ENCODE data around the gene GGCT. TPM values are rescaled to one million over a fixed set of nuclear protein-coding genes. Genes with fewer than 3 reads are reported as not detected.
A peak's percentile ranks its signal among the peaks of the same experiment; 100 is the strongest.

GGCT gene
- total RNA-seq, 3 donors from 2014 or later (not counting 1 experiment from before 2014, with no cell fraction given) = 8.7 to 10.8 (median 9.2) TPM

DNA sequence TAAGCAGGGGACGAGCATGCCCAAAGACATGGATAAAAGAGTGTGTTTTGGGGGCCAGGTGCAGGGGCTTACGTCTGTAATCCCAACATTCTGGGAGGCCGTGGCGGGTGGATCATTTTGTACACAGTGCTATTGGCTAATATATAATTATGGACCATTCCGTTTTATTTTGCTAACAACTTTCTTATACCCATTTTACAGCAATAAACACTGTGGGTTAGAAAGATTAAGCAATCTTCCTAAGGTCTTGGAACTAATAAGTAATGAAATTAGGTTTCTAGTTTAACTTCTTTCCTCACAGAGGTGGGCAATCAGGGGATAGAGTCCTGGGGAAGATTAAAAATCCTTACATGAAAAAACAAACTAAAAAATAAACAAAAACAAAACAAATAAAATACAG is 3.4 kb downstream of the GGCT start:
- H3K4me1 Mint-ChIP-seq = peaks cover 31 to 35% of the 10 kb centered on the region in 2 donors
- no peak for DNase-seq
- peaks cover 11% of the 10 kb centered on the region for H3K36me3 Mint-ChIP-seq
- no peak overlapping the region for H3K27ac ChIP-seq (ENCODE audit: low read length)
- no peaks in the 10 kb centered on the region for H3K9me3 Mint-ChIP-seq
- TF ChIP-seq, protein P1, sequence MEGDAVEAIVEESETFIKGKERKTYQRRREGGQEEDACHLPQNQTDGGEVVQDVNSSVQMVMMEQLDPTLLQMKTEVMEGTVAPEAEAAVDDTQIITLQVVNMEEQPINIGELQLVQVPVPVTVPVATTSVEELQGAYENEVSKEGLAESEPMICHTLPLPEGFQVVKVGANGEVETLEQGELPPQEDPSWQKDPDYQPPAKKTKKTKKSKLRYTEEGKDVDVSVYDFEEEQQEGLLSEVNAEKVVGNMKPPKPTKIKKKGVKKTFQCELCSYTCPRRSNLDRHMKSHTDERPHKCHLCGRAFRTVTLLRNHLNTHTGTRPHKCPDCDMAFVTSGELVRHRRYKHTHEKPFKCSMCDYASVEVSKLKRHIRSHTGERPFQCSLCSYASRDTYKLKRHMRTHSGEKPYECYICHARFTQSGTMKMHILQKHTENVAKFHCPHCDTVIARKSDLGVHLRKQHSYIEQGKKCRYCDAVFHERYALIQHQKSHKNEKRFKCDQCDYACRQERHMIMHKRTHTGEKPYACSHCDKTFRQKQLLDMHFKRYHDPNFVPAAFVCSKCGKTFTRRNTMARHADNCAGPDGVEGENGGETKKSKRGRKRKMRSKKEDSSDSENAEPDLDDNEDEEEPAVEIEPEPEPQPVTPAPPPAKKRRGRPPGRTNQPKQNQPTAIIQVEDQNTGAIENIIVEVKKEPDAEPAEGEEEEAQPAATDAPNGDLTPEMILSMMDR (IDR thresholded peaks at IDR 0.05) = no peak
- intact Hi-C loops (cut with micrococcal nuclease) = loop anchor here (10.0 kb wide), 2 partner anchors 336 to 476 kb away; partner anchors contain the start of genes FKBP14 and PLEKHA8
- H3K4me3 ChIP-seq (ENCODE audit: low read length) = no peak overlapping the region
- no peak for ATAC-seq
- H3K27me3 ChIP-seq (ENCODE audit: control insufficient read depth, insufficient read depth, low read length) = no peaks in the 10 kb centered on the region
- H3K36me3 ChIP-seq (ENCODE audit: control insufficient read depth, insufficient read depth, low read length) = peaks cover 12% of the 10 kb centered on the region
- H3K27ac Mint-ChIP-seq = peak overlapping the region in 1 of 2 donors; percentile 38
- 100% methylated on average over 4 of the region's 5 CpGs for WGBS (ENCODE audit: insufficient coverage)
- H3K9me3 ChIP-seq (ENCODE audit: control insufficient read depth, insufficient read depth, low read length) = no peaks in the 10 kb centered on the region
- H3K4me3 Mint-ChIP-seq = no peak overlapping the region
- H3K4me1 ChIP-seq (ENCODE audit: control insufficient read depth, insufficient read depth, low read length) = peaks cover 15% of the 10 kb centered on the region
- H3K27me3 Mint-ChIP-seq (ENCODE audit: low read depth in 2 of 2) = no peaks in the 10 kb centered on the region

DNA sequence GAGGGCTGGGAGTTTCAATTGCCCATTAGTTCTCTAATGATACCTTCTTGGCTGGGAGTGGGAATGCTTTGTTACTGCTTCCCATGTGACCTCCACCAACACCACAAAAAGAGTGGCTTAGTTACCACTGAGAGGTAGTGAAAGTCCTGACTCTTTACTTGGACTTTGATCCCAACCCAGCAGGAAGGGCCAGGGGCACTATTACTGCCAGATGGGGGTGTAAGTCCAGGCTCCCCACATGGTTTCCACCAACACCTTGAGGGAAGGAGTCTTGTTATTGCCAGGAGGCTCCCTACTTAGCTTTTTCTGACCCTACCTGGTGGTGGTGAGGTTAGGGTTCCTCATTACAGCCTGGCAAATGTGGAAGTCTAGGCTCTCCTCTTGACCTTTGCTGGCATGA is 11.4 kb downstream of the GGCT start:
- H3K4me1 ChIP-seq (ENCODE audit: control insufficient read depth, insufficient read depth, low read length) = no peaks in the 10 kb centered on the region
- DNase-seq = no peak
- Mint-ChIP-seq H3K27me3 (ENCODE audit: low read depth in 2 of 2) (peaks cover 0 to 10% of the 10 kb centered on the region in 2 donors), H3K9me3 (peaks cover 2 to 7% of the 10 kb centered on the region in 2 donors), H3K4me3 (no peak overlapping the region), H3K4me1 (no peaks in the 10 kb centered on the region), H3K27ac (no peak overlapping the region), H3K36me3 (peaks cover 20% of the 10 kb centered on the region)
- no peaks in the 10 kb centered on the region for H3K27me3 ChIP-seq (ENCODE audit: control insufficient read depth, insufficient read depth, low read length)
- H3K27ac ChIP-seq (ENCODE audit: low read length) = no peak overlapping the region
- no peak overlapping the region for H3K4me3 ChIP-seq (ENCODE audit: low read length)
- no peak for ATAC-seq
- intact Hi-C loops (cut with micrococcal nuclease) = no loop called here
- TF ChIP-seq, protein P1 (IDR thresholded peaks at IDR 0.05) = no peak
- H3K9me3 ChIP-seq (ENCODE audit: control insufficient read depth, insufficient read depth, low read length) = peaks cover 2% of the 10 kb centered on the region
- peaks cover 7% of the 10 kb centered on the region for H3K36me3 ChIP-seq (ENCODE audit: control insufficient read depth, insufficient read depth, low read length)

DNA sequence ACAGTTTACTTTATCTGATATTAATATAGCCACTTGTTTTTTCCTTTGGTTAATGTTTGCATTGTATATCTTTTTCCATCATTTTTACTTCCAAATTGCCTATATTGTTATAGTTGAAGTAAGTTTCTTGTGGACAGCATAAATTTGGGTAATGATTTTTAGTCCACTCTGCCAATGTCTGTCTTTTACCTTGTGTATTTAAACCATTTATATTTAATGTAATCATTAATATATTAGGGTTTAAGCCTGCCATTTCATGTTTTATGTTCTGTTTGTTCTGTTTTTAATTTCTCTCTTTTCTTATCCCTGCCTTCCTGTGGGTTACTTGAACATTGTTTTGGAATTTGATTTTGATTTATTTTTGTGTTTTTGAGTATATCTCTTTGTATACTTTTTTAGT is 13.2 kb downstream of the GGCT start:
- H3K9me3 ChIP-seq (ENCODE audit: control insufficient read depth, insufficient read depth, low read length) = peaks cover 2% of the 10 kb centered on the region
- Mint-ChIP-seq H3K4me1 (no peaks in the 10 kb centered on the region), H3K4me3 (no peak overlapping the region), H3K9me3 (peaks cover 2 to 7% of the 10 kb centered on the region in 2 donors), H3K27ac (no peak overlapping the region), H3K36me3 (peaks cover 11% of the 10 kb centered on the region), H3K27me3 (ENCODE audit: low read depth in 2 of 2) (peaks cover 0 to 12% of the 10 kb centered on the region in 2 donors)
- no peaks in the 10 kb centered on the region for H3K4me1 ChIP-seq (ENCODE audit: control insufficient read depth, insufficient read depth, low read length)
- DNase-seq = no peak
- H3K4me3 ChIP-seq (ENCODE audit: low read length) = no peak overlapping the region
- H3K27me3 ChIP-seq (ENCODE audit: control insufficient read depth, insufficient read depth, low read length) = no peaks in the 10 kb centered on the region
- TF ChIP-seq, protein P1 (IDR thresholded peaks at IDR 0.05) = no peak
- H3K27ac ChIP-seq (ENCODE audit: low read length) = no peak overlapping the region
- intact Hi-C loops (cut with micrococcal nuclease) = no loop called here
- ATAC-seq = no peak
- H3K36me3 ChIP-seq (ENCODE audit: control insufficient read depth, insufficient read depth, low read length) = peaks cover 2% of the 10 kb centered on the region

DNA sequence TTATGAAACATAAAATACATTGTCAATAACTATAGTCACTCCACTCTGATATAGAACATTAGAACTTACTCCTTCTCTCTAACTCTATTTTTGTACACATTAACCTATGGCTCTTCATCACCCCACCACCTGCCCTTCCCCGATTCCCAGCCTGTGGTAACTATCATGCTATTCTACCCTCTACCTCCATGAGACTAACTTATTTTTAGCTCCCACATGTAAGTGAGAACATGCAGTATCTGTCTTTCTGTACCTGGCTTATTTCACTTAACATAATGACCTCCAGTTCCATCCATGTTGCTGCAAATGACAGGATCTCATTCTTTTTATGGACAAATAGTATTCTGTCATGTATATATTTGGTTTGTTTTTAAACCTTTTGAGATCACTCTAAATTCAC is 17.3 kb downstream of the GGCT start:
- intact Hi-C loops (cut with micrococcal nuclease) = no loop called here
- no peak for ATAC-seq
- no peaks in the 10 kb centered on the region for H3K4me1 Mint-ChIP-seq
- Histone ChIP-seq H3K4me3 (ENCODE audit: low read length) (no peak overlapping the region), H3K27me3 (ENCODE audit: control insufficient read depth, insufficient read depth, low read length) (no peaks in the 10 kb centered on the region), H3K36me3 (ENCODE audit: control insufficient read depth, insufficient read depth, low read length) (no peaks in the 10 kb centered on the region), H3K9me3 (ENCODE audit: control insufficient read depth, insufficient read depth, low read length) (peaks cover 2% of the 10 kb centered on the region), H3K27ac (ENCODE audit: low read length) (no peak overlapping the region), H3K4me1 (ENCODE audit: control insufficient read depth, insufficient read depth, low read length) (no peaks in the 10 kb centered on the region)
- H3K4me3 Mint-ChIP-seq = no peak overlapping the region
- TF ChIP-seq, protein P1 (IDR thresholded peaks at IDR 0.05) = no peak
- no peak overlapping the region for H3K27ac Mint-ChIP-seq
- WGBS (ENCODE audit: insufficient coverage) = 93% methylated on average over 1 of the region's 1 CpG
- peaks cover 8% of the 10 kb centered on the region for H3K36me3 Mint-ChIP-seq
- peaks cover 0 to 9% of the 10 kb centered on the region in 2 donors for H3K27me3 Mint-ChIP-seq (ENCODE audit: low read depth in 2 of 2)
- peaks cover 2 to 3% of the 10 kb centered on the region in 2 donors for H3K9me3 Mint-ChIP-seq
- DNase-seq = no peak

Measured in natural killer cell (primary cell).